ENCODE data around the gene ANKHD1.

DNA sequence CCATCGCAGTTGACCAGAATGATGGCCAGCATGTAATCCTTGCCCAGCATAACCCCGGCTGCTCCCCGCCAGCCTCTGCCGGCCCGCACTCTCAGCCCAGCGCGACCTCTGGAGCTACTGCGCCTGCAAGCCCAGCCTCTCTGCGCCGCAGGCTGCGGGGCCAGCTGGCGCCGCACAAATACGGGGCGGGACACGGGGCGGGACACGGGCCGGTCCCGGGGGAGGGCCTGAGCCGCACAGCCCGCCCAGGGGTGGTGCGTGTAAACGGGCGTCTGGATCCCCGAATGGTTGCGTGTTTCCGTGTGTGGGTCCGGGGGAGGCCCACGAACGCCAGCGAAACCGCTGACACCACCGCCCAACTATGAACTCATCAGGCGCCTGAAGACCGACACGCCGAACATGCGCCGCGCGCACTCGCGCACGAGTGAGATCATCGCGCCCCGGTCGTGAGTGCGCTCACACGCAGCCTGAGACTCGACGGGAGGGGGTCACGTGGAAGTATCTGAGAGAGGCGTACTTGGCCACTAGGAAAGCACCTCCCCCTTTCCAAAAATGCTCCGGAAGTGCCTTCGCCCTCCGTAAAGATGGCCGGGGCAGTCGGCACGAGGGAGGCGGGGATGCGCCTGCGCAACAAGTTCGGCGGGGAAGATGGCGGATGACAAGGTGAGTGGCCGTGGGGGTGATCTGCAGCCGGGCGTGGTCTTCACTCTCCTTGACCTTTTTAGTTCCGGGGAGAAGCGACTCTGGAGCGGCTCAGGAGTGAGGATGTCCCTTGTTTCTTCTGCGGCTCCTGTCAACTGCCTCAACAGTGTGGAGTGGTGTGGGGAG lies 162.8 kb downstream of the ANKHD1 start, which contains the start of the genes APBB3 and SLC35A4:
- no peak for TF ChIP-seq EZH2 (IDR thresholded peaks at IDR 0.05; ENCODE audit: insufficient read depth, poor library complexity, severe bottlenecking)
- TF ChIP-seq EZH2phosphoT487 (IDR thresholded peaks at IDR 0.05; ENCODE audit: insufficient read depth, low read depth) = no peak
